Activated T-helper 17 cell treated with anti-CD3 and anti-CD28 coated beads, Interleukin-2, amount 50 U/mL, for 72 hours (primary cell): Measurements from ENCODE around the gene TTC5. TPM values are rescaled to one million over a fixed set of nuclear protein-coding genes. Genes with fewer than 3 reads are reported as not detected.
"Not testable (repeated sequence)": the region's sequence is repeated elsewhere in the genome, so short reads cannot be mapped to it uniquely, and the experiment has no call there.

ENCODE experiments used
- ATAC-seq: fragments of 150-1000 bp; cut with Tn5 transposase; replicated peaks from 2 replicates; pipeline ENCODE4 v1.10.0; 2021; ENCODE audit warnings: mild to moderate bottlenecking, moderate library complexity
- H3K27ac Mint-ChIP-seq: one replicate; pipeline ENCODE4 v1.8.0; 2022; ENCODE audit warnings: mixed read lengths
- H3K27me3 Mint-ChIP-seq: one replicate; pipeline ENCODE4 v1.8.0; 2022; ENCODE audit warnings: mixed read lengths
- H3K36me3 Mint-ChIP-seq: one replicate; pipeline ENCODE4 v1.8.0; 2022; ENCODE audit warnings: low read depth, mild to moderate bottlenecking, mixed read lengths
- H3K4me1 Mint-ChIP-seq: one replicate; pipeline ENCODE4 v1.8.0; 2022; ENCODE audit warnings: mixed read lengths
- H3K4me3 Mint-ChIP-seq: one replicate; pipeline ENCODE4 v1.8.0; 2022; ENCODE audit warnings: mild to moderate bottlenecking, mixed read lengths
- H3K9me3 Mint-ChIP-seq: one replicate; pipeline ENCODE4 v1.8.0; 2022; ENCODE audit warnings: mixed read lengths
- total RNA-seq, 2 donors: library from RNA; stranded (reverse); gene quantifications; one replicate each; pipeline ENCODE4 v1.2.3, GENCODE V29; 2022

Gene TTC5
- total RNA-seq = 10 to 100 TPM in 1 of 2 donors, 1 to 10 TPM in 1; 6.9 to 18.0 TPM

DNA sequence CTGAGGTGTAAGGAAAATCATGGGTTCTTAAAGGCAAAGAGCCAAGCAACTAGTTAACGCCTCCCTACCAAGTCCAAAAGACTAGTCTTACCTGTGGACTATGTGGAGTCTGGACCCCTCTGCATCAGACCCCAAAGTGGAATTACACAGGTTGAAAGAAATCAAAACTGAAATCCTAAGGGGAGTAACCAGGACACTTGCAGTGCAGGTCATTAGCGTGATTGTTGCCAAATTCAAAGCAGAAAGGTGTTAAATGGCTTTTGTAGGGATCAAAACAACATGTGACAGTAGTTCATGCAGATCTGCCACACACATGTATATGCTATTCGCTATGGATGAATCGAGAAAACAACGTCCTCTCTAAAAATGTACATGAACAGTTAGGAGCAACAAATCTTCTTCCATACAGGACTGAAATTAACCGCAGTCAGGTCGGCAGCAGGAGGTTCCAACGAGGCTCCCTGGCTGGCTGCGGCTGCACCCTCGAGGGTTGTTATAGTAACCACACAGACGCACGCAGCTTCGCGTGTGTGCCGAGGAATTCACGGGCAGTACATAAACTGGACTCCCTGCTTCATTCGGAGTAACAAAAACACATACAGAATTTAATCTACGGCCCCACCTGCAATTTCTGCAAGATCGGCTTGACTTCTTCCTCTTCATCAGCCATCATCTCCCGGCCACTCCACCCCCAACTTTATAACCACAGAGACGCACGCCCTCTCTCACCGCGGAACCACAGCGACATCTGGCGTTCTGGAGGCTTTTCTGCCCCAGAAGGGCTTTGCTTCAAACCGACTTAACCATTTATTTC, at the start of gene TTC5:
TSS of gene TTC5 (minus strand) at position 687 of the 814 bp plus-strand sequence. CDS start at position 673, 14 bp downstream.
- Mint-ChIP-seq H3K27ac (peak within 1 kb of the TSS; percentile 83), H3K4me3 (peak within 1 kb of the TSS; percentile 84), H3K36me3 (peaks cover 22% of the 10 kb centered on the region), H3K9me3 (no peaks in the 10 kb centered on the region), H3K4me1 (peaks cover 20% of the 10 kb centered on the region), H3K27me3 (no peaks in the 10 kb centered on the region)
- ATAC-seq = peak; percentile 95

GRCh38 chr14:20350860-20351259, 45.1 kb upstream of the TTC5 start:
- ATAC-seq = no peak
- H3K27me3 Mint-ChIP-seq = no peaks in the 10 kb centered on the region
- no peak overlapping the region for H3K4me3 Mint-ChIP-seq
- H3K9me3 Mint-ChIP-seq = no peaks in the 10 kb centered on the region
- peaks cover 98% of the 10 kb centered on the region for H3K36me3 Mint-ChIP-seq
- H3K4me1 Mint-ChIP-seq = peaks cover 3% of the 10 kb centered on the region
- H3K27ac Mint-ChIP-seq = no peak overlapping the region

GRCh38 chr14:20350282-20350681, 44.5 kb upstream of the TTC5 start:
- Mint-ChIP-seq H3K4me1 (peaks cover 4% of the 10 kb centered on the region), H3K9me3 (no peaks in the 10 kb centered on the region), H3K36me3 (peaks cover 98% of the 10 kb centered on the region), H3K4me3 (no peak overlapping the region), H3K27me3 (no peaks in the 10 kb centered on the region), H3K27ac (no peak overlapping the region)
- ATAC-seq = no peak

- Mint-ChIP-seq H3K27me3 (no peaks in the 10 kb centered on the region), H3K9me3 (no peaks in the 10 kb centered on the region), H3K36me3 (peaks cover 93% of the 10 kb centered on the region), H3K4me3 (no peak overlapping the region), H3K27ac (no peak overlapping the region), H3K4me1 (peaks cover 15% of the 10 kb centered on the region)
- ATAC-seq = no peak
These were observed 42.0 kb upstream of the TTC5 start for GRCh38 chr14:20347747-20348146.

DNA sequence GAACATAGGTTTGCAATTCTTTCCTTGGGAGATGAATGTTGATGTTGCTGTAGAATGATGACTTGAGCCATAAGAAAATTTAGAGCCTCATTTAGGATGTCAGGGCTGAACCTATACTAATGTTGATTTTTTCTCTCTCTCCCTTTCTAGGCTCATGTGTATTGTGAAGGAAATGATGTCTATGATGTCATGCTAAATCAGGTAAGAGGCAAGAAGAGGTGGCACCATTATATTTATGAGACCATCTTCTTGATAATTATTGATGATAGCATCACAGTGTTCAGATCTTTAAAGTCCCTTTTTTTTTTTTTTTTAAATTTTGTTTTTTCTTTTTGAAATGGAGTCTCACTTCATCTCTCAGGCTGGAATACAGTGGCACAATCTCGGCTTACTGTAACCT, 41.0 kb upstream of the TTC5 start:
- no peaks in the 10 kb centered on the region for H3K27me3 Mint-ChIP-seq
- no peak for ATAC-seq
- H3K4me3 Mint-ChIP-seq = no peak overlapping the region
- peaks cover 15% of the 10 kb centered on the region for H3K4me1 Mint-ChIP-seq
- H3K27ac Mint-ChIP-seq = no peak overlapping the region
- peaks cover 83% of the 10 kb centered on the region for H3K36me3 Mint-ChIP-seq
- H3K9me3 Mint-ChIP-seq = no peaks in the 10 kb centered on the region

- Mint-ChIP-seq H3K4me1 (peaks cover 15% of the 10 kb centered on the region), H3K36me3 (peaks cover 71% of the 10 kb centered on the region), H3K27ac (peak overlapping the region; percentile 44), H3K4me3 (peak overlapping the region; percentile 94), H3K27me3 (no peaks in the 10 kb centered on the region), H3K9me3 (no peaks in the 10 kb centered on the region)
- no peak for ATAC-seq
These were observed 39.6 kb upstream of the TTC5 start for GRCh38 chr14:20345366-20345765.

DNA sequence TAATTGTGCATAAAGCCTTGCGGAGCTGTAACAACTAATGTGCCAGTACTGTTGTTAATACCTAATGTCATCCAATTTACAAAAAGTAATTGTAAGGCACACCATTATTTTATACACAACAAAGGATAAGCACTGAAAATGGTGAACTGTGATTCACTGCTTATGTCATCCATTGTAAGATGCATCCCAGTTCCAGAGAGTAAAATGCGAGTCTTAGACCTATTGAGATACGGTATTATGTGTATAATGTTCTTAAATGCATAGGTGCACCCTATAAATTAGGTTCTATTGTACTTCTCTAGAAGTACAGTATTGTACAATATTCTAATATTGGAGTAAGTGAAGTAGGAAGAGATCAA, 38.1 kb upstream of the TTC5 start:
- H3K36me3 Mint-ChIP-seq = peaks cover 56% of the 10 kb centered on the region
- peak overlapping the region; percentile 94 for H3K4me3 Mint-ChIP-seq
- ATAC-seq = no peak
- H3K27me3 Mint-ChIP-seq = no peaks in the 10 kb centered on the region
- no peaks in the 10 kb centered on the region for H3K9me3 Mint-ChIP-seq
- peak overlapping the region; percentile 98 for H3K27ac Mint-ChIP-seq
- H3K4me1 Mint-ChIP-seq = peaks cover 11% of the 10 kb centered on the region

- peaks cover 51% of the 10 kb centered on the region for H3K36me3 Mint-ChIP-seq
- peaks cover 11% of the 10 kb centered on the region for H3K4me1 Mint-ChIP-seq
- H3K4me3 Mint-ChIP-seq = peak within 1 kb of the TSS; percentile 94
- ATAC-seq = peak; percentile 94
- no peaks in the 10 kb centered on the region for H3K9me3 Mint-ChIP-seq
- H3K27me3 Mint-ChIP-seq = no peaks in the 10 kb centered on the region
- H3K27ac Mint-ChIP-seq = peak within 1 kb of the TSS; percentile 98
These were observed 37.5 kb upstream of the TTC5 start, which contains the start of gene PARP2 for GRCh38 chr14:20343092-20343861. Gene PARP2, plus strand, starts transcription at chr14:20343635. Its CDS starts 7 bp downstream, at chr14:20343642.

DNA sequence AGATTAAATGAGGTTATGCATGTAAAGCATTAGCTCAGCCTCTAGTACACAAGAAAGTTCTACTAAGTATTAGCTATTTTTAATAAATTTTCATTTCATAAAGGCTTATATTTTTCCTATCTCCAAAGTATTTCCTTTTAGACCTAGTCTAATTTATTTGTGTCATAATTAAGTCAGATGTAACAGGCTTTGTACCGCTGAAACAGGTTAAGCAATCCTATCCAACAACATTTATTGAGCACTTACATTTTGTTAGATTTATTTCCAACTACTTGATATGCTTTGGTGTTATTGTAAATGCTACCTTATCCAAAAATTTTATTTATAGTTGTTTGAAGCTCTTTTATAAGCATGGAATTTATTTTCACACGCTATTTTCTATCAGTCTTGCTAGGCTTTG, 35.9 kb upstream of the TTC5 start:
- peak overlapping the region; percentile 98 for H3K27ac Mint-ChIP-seq

DNA sequence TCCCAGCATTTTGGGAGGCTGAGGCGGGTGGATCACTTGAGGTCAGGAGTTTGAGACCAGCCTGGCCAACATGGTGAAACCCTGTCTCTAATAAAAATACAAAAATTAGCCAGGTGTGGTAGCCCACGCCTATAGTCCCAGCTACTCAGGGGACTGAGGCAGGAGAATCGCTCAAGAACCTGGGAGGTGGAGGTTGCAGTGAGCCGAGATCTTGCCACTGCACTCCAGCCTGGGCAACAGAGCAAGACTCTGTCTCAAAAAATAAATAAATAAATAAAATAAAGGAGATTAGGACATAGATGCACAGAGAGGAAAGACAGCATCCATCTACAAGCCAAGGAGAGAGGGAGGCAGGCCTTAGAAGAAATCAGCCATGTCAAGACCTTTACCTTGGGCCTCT, 35.3 kb upstream of the TTC5 start:
- H3K4me1 Mint-ChIP-seq = peaks cover 11% of the 10 kb centered on the region
- not testable (repeated sequence) for H3K4me3 Mint-ChIP-seq

More for the DNA sequence above, 35.9 kb upstream of the TTC5 start:
- peak overlapping the region; percentile 94 for H3K4me3 Mint-ChIP-seq
- ATAC-seq = no peak
- H3K9me3 Mint-ChIP-seq = no peaks in the 10 kb centered on the region
- H3K36me3 Mint-ChIP-seq = peaks cover 34% of the 10 kb centered on the region
- peaks cover 11% of the 10 kb centered on the region for H3K4me1 Mint-ChIP-seq
- H3K27me3 Mint-ChIP-seq = no peaks in the 10 kb centered on the region

GRCh38 chr14:20334017-20334416, 28.3 kb upstream of the TTC5 start:
- H3K9me3 Mint-ChIP-seq = no peaks in the 10 kb centered on the region
- H3K4me1 Mint-ChIP-seq = peaks cover 14% of the 10 kb centered on the region
- ATAC-seq = no peak
- H3K27ac Mint-ChIP-seq = no peak overlapping the region
- peak overlapping the region; percentile 95 for H3K4me3 Mint-ChIP-seq
- H3K36me3 Mint-ChIP-seq = peaks cover 39% of the 10 kb centered on the region
- H3K27me3 Mint-ChIP-seq = no peaks in the 10 kb centered on the region

More for the DNA sequence above, 35.3 kb upstream of the TTC5 start:
- H3K36me3 Mint-ChIP-seq = peaks cover 28% of the 10 kb centered on the region
- H3K9me3 Mint-ChIP-seq, H3K27me3 Mint-ChIP-seq, ATAC-seq, H3K27ac Mint-ChIP-seq: not testable (repeated sequence)

DNA sequence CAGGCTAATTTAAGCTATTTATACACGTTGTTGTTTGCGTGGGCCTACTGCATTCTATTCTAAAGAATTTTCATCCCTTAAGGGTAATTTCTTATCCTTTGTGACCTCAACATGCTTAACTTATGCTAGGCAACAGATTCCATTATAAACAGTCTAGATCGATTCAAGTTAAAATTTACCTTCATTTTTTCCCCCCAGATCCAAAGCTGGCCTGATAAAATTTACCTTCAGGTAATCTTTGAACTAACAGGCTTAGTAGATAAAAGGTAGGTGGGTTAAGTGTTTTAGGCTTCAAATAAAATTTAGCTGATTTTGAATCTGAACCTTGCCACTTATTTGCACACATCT, 27.7 kb upstream of the TTC5 start:
- peak overlapping the region; percentile 88 for H3K27ac Mint-ChIP-seq
- peaks cover 44% of the 10 kb centered on the region for H3K36me3 Mint-ChIP-seq
- H3K27me3 Mint-ChIP-seq = no peaks in the 10 kb centered on the region
- no peaks in the 10 kb centered on the region for H3K9me3 Mint-ChIP-seq
- ATAC-seq = no peak
- peaks cover 14% of the 10 kb centered on the region for H3K4me1 Mint-ChIP-seq
- H3K4me3 Mint-ChIP-seq = peak overlapping the region; percentile 95

DNA sequence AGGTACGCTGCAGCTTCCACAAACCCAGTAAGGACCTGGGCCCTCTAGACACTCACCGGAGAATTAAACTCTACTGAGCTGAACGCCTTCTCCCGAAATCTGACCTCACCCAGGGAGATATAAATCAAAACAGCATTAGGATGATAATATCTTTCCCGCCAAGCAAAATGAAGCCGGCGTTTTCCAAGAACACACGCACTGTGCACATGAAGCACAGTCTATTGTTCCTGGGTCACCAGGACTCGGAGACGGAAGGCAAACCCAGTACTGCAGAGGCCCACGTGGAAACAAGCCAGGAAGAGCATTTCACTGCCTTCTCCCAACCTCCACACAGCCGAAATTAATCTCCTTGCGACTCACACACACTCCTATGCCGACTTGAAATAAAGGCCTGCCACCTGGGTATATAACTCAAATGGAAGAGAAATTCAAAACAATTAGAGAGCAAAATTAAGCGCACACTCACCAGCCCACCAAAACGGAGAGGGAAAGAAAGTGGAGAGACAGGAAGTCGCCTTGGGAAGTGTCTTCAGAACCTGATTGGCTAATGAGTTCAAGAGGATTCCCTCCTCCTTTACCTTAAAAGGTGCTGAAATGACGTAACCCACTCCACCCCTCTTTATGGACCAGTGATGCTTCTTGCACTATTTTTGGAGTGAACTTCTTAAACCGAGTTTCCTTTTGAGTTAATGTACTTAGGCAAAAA, 27.2 kb upstream of the TTC5 start, which contains the start of gene CCNB1IP1:
TSS of gene CCNB1IP1 (minus strand) at position 492 of the 706 bp plus-strand sequence. CDS start 16,756 bp downstream, outside the sequence.
- peaks cover 49% of the 10 kb centered on the region for H3K36me3 Mint-ChIP-seq
- H3K4me1 Mint-ChIP-seq = peaks cover 14% of the 10 kb centered on the region
- H3K27me3 Mint-ChIP-seq = no peaks in the 10 kb centered on the region
- peak within 1 kb of the TSS; percentile 88 for H3K27ac Mint-ChIP-seq
- peak; percentile 100 for ATAC-seq
- peak within 1 kb of the TSS; percentile 95 for H3K4me3 Mint-ChIP-seq
- H3K9me3 Mint-ChIP-seq = no peaks in the 10 kb centered on the region

GRCh38 chr14:20332431-20332787, 26.7 kb upstream of the TTC5 start:
- Mint-ChIP-seq H3K27me3 (no peaks in the 10 kb centered on the region), H3K4me3 (peak overlapping the region; percentile 95), H3K36me3 (peaks cover 55% of the 10 kb centered on the region), H3K9me3 (no peaks in the 10 kb centered on the region), H3K27ac (peak overlapping the region; percentile 88), H3K4me1 (peaks cover 19% of the 10 kb centered on the region)
- no peak for ATAC-seq
